NCI-H69 (cell line): ENCODE results near the gene TPD52L3.

Experiments
- DNase-seq: peaks from one replicate; lab custom pipeline; 2025; lab: John Stamatoyannopoulos, UW

TPD52L3 gene

GRCh38 chr9:6328103-6328502 is at the start of gene TPD52L3:
TSS of gene TPD52L3 (plus strand) at chr9:6328375. CDS start at chr9:6328596, 221 bp downstream.
- DNase-seq, result no peak

- no peak for DNase-seq
These were observed 26.3 kb upstream of the TPD52L3 start for GRCh38 chr9:6301858-6302257.

- DNase-seq, result no peak
These were observed 25.8 kb upstream of the TPD52L3 start for GRCh38 chr9:6302417-6302816.

GRCh38 chr9:6304232-6304631 is 23.9 kb upstream of the TPD52L3 start:
- no peak for DNase-seq

DNA sequence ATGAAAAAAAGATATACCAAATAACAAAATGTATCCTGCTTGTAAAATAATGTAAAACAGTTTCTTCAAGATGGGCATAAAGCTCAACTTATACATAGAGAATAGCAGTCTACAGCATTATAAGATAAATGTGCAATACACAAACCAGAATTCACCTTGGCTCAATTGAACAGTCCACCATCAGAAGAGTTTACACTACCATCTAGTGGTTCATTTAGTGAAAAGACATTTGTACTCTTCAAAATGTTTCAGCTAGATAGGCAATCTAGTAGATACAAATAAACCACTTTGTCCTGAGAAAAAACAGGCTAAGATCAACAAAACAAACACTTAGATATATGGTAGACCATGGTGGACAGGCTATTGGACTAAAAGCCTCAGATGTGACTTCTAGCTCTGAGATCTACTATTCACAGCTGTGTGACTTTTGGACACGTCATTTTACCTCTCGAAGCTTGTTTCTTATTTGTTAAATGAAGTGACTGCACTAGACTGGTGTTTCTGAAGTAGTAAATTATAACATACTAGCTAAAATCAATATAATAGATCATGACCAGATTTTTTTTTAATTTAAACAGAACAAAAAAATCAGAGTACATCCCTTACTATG is 22.1 kb upstream of the TPD52L3 start:
- peak; percentile 54 for DNase-seq

- no peak for DNase-seq
These were observed 20.6 kb upstream of the TPD52L3 start for GRCh38 chr9:6307551-6308096.

GRCh38 chr9:6330958-6331634 is 2.9 kb downstream of the TPD52L3 start:
- no peak for DNase-seq

GRCh38 chr9:6334305-6334704 is 6.1 kb downstream of the TPD52L3 start:
- no peak for DNase-seq

GRCh38 chr9:6348766-6349165 is 20.6 kb downstream of the TPD52L3 start:
- no peak for DNase-seq

GRCh38 chr9:6351737-6352136 is 23.6 kb downstream of the TPD52L3 start:
- DNase-seq, result no peak

DNA sequence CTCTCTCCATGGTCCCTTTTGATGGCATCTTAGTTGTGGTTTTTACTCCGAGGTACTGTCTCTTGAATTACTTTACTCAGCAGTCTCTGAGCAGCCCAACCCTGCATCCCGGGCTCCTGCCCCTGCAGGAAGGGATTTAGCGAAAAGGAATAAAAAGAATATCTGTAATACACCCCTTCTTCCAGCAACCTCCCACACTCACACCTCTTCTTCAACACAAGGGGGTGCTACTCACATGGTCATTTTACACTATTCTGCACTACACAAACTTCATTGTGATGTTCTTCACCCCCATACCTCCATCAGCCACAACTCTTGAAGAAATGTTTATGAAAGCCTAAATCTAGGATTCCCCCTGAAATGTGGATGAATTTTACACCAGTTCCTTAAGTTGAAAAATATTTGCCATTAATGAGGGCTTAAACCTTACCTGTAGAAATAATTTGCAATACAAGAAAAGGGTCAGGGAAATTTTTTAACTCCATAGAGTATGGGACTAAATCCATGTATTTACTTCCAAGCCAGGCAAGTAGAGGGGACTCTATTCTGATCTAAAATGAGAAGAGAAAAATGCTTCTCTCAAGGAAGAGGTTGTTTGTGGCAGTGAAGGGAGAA is 26.0 kb downstream of the TPD52L3 start:
- peak; percentile 69 for DNase-seq

GRCh38 chr9:6355728-6356127 is 27.6 kb downstream of the TPD52L3 start:
- no peak for DNase-seq

DNA sequence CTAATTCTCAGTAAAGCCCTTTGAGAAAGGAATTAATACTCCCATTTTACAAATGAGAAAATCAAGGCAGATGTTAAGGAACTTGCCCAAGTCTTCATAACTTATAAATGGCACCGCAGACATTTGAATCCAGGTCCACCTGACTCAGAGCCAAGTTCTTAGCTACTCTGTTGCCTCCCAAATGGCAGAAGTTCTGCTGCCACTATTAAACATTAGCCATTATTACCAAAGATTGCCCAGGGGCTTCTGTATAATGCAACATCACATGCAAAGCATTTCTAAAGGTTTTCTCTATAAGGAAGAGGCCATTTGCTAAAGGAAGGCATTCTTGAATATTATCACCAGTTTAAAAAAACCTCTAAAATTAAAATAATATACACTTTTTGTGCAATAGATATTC is 28.3 kb downstream of the TPD52L3 start:
- DNase-seq, result no peak

- DNase-seq, result no peak
These were observed 28.7 kb downstream of the TPD52L3 start for GRCh38 chr9:6356904-6357303.

GRCh38 chr9:6367128-6367890 is 39.1 kb downstream of the TPD52L3 start:
- no peak for DNase-seq

DNA sequence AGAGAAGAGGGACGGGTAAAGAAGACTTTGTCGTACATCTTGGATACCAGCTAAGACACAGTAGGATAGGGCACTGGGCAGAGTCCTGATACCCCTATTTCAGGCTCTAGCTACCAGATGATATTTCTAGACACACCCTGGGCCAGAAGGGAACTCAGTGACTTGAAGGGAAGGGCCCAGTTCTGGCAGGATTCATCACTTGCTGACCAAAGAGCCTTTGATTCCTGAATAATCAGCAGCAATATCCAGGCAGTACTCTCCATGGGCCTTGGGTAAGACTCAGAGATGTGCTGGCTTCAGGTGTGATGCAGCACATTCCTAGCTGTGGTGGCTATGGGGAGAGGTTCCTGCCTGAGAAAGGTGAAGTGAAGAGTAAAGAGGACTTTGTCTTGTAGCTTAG is 40.7 kb downstream of the TPD52L3 start:
- no peak for DNase-seq
